WTC11 (cell line): ENCODE results near the gene RHBDD2.

ENCODE experiments used
- CREB1 ChIP-seq: sonication (generic); formaldehyde crosslinking; IDR thresholded peaks from 2 replicates; pipeline ENCODE4 v1.8.0; 2023; ENCODE audit warnings: mild to moderate bottlenecking, missing genetic modification reagents
- GABPB1 ChIP-seq: sonication (generic); formaldehyde crosslinking; IDR thresholded peaks from 2 replicates; pipeline ENCODE4 v1.8.1; 2023; ENCODE audit warnings: mild to moderate bottlenecking, missing genetic modification reagents
- IRF2 ChIP-seq: sonication (generic); formaldehyde crosslinking; IDR thresholded peaks from 2 replicates; pipeline ENCODE4 v1.8.0; 2022; ENCODE audit warnings: low read depth, missing genetic modification reagents, borderline replicate concordance
- SP1 ChIP-seq: sonication (generic); formaldehyde crosslinking; conservative IDR thresholded peaks from 2 replicates; pipeline ENCODE4 v1.8.1; 2022; ENCODE audit warnings: missing genetic modification reagents
- ZNF121 ChIP-seq: sonication (generic); formaldehyde crosslinking; IDR thresholded peaks from 2 replicates; pipeline ENCODE4 v1.8.0; 2023; ENCODE audit warnings: missing genetic modification reagents
- TF ChIP-seq, protein P1 (sequence below): fragments of 250-450 bp; sonication (Bioruptor Pico); IDR thresholded peaks from 2 replicates; pipeline ENCODE4 v1.9.0; 2021; ENCODE audit warnings: mild to moderate bottlenecking
- TF ChIP-seq, protein P2 (sequence below): fragments of 250-450 bp; sonication (Bioruptor Pico); IDR thresholded peaks from 2 replicates; pipeline ENCODE4 v2.1.2; 2022; ENCODE audit warnings: mild to moderate bottlenecking, moderate library complexity
- TF ChIP-seq, protein P3 (sequence below): sonication (generic); formaldehyde crosslinking; IDR thresholded peaks from 2 replicates; pipeline ENCODE4 v1.8.0; 2022; ENCODE audit warnings: mild to moderate bottlenecking, missing genetic modification reagents
- TF ChIP-seq, protein P4 (sequence below): fragments of 200-600 bp; IDR thresholded peaks from 2 replicates; pipeline ENCODE4 v1.8.0; 2022; ENCODE audit warnings: antibody characterized with exemption
- TF ChIP-seq, protein P5 (sequence below): fragments of 250-450 bp; sonication (Bioruptor Pico); conservative IDR thresholded peaks from 2 replicates; pipeline ENCODE4 v1.9.0; 2021; ENCODE audit warnings: mild to moderate bottlenecking
- TF ChIP-seq, protein P6 (sequence below): sonication (generic); formaldehyde crosslinking; IDR thresholded peaks from 2 replicates; pipeline ENCODE4 v1.8.1; 2023; ENCODE audit warnings: mild to moderate bottlenecking, missing genetic modification reagents, moderate library complexity
- TF ChIP-seq, protein P7 (sequence below): sonication (generic); formaldehyde crosslinking; conservative IDR thresholded peaks from 2 replicates; pipeline ENCODE4 v1.8.1; 2022; ENCODE audit warnings: mild to moderate bottlenecking, missing genetic modification reagents
- TF ChIP-seq, protein P8 (sequence below): sonication (generic); formaldehyde crosslinking; IDR thresholded peaks from 2 replicates; pipeline ENCODE4 v1.8.0; 2022; ENCODE audit warnings: missing genetic modification reagents
- TF ChIP-seq, protein P9 (sequence below): sonication (generic); formaldehyde crosslinking; IDR thresholded peaks from 2 replicates; pipeline ENCODE4 v1.8.0; 2022; ENCODE audit warnings: mild to moderate bottlenecking, missing genetic modification reagents

DNA sequence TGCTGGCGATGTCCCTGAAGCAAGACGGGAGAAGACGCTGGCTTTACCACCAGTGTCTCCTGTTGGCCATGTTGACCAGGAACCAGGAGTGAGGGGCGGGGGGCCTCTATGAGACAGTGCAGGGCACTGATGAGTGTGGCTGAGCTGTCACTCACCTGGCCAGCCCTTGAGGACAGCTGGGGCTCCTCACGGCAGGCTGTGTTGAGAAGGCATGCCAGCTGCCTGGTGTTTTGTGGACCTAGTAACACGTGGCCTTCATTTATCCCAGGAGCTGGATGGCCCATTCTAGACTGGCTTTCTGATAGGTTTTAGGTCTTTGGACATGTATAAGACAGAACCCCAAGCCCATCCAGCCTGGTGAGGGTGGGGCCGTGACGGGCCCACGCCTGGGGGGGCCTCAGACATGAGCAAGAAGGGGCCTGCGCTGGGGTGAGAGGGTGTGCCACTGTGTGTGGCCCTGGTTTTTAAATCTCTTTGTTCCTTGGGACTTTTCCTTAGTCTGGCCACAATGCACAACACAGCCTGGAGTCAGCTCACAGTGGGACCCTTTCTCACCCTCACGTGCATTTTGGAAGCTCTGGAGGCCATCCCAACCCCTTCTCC is 10.5 kb downstream of the RHBDD2 start:
- TF ChIP-seq, protein P1, sequence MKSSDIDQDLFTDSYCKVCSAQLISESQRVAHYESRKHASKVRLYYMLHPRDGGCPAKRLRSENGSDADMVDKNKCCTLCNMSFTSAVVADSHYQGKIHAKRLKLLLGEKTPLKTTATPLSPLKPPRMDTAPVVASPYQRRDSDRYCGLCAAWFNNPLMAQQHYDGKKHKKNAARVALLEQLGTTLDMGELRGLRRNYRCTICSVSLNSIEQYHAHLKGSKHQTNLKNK, result no peak
- TF ChIP-seq GABPB1 (CRISPR knock-in tag) (no peak), SP1 (CRISPR knock-in tag) (no peak), CREB1 (CRISPR knock-in tag) (no peak), ZNF121 (CRISPR knock-in tag) (no peak), IRF2 (CRISPR knock-in tag) (no peak)
- TF ChIP-seq, protein P2, sequence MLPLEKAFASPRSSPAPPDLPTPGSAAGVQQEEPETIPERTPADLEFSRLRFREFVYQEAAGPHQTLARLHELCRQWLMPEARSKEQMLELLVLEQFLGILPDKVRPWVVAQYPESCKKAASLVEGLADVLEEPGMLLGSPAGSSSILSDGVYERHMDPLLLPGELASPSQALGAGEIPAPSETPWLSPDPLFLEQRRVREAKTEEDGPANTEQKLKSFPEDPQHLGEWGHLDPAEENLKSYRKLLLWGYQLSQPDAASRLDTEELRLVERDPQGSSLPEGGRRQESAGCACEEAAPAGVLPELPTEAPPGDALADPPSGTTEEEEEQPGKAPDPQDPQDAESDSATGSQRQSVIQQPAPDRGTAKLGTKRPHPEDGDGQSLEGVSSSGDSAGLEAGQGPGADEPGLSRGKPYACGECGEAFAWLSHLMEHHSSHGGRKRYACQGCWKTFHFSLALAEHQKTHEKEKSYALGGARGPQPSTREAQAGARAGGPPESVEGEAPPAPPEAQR (CRISPR knock-in tag), result no peak
- TF ChIP-seq, protein P3, sequence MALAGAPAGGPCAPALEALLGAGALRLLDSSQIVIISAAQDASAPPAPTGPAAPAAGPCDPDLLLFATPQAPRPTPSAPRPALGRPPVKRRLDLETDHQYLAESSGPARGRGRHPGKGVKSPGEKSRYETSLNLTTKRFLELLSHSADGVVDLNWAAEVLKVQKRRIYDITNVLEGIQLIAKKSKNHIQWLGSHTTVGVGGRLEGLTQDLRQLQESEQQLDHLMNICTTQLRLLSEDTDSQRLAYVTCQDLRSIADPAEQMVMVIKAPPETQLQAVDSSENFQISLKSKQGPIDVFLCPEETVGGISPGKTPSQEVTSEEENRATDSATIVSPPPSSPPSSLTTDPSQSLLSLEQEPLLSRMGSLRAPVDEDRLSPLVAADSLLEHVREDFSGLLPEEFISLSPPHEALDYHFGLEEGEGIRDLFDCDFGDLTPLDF (CRISPR knock-in tag), result no peak
- TF ChIP-seq, protein P4, sequence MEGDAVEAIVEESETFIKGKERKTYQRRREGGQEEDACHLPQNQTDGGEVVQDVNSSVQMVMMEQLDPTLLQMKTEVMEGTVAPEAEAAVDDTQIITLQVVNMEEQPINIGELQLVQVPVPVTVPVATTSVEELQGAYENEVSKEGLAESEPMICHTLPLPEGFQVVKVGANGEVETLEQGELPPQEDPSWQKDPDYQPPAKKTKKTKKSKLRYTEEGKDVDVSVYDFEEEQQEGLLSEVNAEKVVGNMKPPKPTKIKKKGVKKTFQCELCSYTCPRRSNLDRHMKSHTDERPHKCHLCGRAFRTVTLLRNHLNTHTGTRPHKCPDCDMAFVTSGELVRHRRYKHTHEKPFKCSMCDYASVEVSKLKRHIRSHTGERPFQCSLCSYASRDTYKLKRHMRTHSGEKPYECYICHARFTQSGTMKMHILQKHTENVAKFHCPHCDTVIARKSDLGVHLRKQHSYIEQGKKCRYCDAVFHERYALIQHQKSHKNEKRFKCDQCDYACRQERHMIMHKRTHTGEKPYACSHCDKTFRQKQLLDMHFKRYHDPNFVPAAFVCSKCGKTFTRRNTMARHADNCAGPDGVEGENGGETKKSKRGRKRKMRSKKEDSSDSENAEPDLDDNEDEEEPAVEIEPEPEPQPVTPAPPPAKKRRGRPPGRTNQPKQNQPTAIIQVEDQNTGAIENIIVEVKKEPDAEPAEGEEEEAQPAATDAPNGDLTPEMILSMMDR, result no peak
- TF ChIP-seq, protein P5, sequence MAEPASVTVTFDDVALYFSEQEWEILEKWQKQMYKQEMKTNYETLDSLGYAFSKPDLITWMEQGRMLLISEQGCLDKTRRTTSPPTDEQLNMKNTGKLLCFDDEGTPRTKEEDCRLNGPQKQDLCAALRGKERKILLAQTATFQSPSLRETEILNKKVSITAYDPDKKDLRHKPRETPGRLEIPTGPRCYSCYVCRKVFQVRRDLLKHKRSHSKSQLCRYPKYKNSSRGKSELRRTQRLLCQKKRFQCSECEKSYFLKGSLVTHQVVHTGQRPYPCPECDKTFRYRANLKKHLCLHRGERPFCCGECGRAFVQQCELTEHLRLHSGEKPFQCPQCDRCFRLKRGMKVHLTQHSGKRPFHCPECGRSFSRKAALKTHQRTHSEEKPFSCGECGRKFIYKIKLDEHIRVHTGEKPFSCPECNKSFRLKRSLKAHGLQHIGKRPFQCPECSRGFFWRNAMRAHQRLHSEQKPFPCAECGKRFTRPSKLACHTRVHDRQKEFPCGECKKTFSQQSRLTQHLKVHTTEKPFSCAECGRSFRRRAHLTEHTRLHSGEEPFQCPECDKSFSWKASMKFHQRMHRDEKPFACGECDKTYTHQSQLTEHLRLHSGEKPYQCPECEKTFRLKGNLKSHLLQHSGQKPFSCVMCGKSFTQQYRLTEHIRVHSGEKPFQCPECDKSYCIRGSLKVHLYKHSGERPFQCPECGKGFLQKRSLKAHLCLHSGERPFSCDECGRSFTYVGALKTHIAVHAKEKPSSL, result no peak
- TF ChIP-seq, protein P6, sequence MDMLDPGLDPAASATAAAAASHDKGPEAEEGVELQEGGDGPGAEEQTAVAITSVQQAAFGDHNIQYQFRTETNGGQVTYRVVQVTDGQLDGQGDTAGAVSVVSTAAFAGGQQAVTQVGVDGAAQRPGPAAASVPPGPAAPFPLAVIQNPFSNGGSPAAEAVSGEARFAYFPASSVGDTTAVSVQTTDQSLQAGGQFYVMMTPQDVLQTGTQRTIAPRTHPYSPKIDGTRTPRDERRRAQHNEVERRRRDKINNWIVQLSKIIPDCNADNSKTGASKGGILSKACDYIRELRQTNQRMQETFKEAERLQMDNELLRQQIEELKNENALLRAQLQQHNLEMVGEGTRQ, result no peak
- TF ChIP-seq, protein P7, sequence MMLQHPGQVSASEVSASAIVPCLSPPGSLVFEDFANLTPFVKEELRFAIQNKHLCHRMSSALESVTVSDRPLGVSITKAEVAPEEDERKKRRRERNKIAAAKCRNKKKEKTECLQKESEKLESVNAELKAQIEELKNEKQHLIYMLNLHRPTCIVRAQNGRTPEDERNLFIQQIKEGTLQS (CRISPR knock-in tag), result no peak
- TF ChIP-seq, protein P8, sequence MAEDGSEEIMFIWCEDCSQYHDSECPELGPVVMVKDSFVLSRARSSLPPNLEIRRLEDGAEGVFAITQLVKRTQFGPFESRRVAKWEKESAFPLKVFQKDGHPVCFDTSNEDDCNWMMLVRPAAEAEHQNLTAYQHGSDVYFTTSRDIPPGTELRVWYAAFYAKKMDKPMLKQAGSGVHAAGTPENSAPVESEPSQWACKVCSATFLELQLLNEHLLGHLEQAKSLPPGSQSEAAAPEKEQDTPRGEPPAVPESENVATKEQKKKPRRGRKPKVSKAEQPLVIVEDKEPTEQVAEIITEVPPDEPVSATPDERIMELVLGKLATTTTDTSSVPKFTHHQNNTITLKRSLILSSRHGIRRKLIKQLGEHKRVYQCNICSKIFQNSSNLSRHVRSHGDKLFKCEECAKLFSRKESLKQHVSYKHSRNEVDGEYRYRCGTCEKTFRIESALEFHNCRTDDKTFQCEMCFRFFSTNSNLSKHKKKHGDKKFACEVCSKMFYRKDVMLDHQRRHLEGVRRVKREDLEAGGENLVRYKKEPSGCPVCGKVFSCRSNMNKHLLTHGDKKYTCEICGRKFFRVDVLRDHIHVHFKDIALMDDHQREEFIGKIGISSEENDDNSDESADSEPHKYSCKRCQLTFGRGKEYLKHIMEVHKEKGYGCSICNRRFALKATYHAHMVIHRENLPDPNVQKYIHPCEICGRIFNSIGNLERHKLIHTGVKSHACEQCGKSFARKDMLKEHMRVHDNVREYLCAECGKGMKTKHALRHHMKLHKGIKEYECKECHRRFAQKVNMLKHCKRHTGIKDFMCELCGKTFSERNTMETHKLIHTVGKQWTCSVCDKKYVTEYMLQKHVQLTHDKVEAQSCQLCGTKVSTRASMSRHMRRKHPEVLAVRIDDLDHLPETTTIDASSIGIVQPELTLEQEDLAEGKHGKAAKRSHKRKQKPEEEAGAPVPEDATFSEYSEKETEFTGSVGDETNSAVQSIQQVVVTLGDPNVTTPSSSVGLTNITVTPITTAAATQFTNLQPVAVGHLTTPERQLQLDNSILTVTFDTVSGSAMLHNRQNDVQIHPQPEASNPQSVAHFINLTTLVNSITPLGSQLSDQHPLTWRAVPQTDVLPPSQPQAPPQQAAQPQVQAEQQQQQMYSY (CRISPR knock-in tag), result no peak
- TF ChIP-seq, protein P9, sequence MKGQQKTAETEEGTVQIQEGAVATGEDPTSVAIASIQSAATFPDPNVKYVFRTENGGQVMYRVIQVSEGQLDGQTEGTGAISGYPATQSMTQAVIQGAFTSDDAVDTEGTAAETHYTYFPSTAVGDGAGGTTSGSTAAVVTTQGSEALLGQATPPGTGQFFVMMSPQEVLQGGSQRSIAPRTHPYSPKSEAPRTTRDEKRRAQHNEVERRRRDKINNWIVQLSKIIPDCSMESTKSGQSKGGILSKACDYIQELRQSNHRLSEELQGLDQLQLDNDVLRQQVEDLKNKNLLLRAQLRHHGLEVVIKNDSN, result no peak
